RPMI7951 (cell line): ENCODE measurements around the gene LSR. TPM values are rescaled to one million over a fixed set of nuclear protein-coding genes. Genes with fewer than 3 reads are reported as not detected.
"Not testable (repeated sequence)": the region's sequence is repeated elsewhere in the genome, so short reads cannot be mapped to it uniquely, and the experiment has no call there.

ENCODE experiments used
- DNase-seq: peaks from one replicate; pipeline ENCODE4 v3.0.0-alpha.2; 2012; ENCODE audit warnings: low read depth
- total RNA-seq: library from RNA; depleted of rRNA; stranded (reverse); fragments of >200 nt; shearing (Covaris generic); gene quantifications from 2 replicates; pipeline ENCODE4 v1.2.3, GENCODE V29; 2014

The LSR gene
- total RNA-seq, 1 experiment from 2014 or later: 1.8 TPM

DNA sequence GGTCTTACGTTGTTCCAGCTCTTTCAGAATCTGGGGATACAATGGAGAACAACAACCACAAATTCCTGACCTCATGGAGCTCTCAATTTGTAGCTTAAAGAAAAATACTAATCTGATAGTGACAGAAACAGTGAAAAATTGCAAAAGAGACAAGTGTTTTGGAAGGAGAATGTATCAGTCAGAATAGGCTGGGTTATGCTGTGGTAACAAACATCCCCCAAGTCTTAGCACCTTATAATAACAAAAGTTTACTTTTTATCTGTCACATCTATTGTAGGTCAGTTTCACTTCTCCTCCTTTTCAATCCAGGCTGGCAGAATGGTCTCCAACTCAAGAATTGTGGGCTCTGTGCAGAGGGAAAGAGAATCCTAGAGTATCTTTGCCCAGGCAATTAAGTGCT, 29.8 kb upstream of the LSR start:
- no peak for DNase-seq

DNA sequence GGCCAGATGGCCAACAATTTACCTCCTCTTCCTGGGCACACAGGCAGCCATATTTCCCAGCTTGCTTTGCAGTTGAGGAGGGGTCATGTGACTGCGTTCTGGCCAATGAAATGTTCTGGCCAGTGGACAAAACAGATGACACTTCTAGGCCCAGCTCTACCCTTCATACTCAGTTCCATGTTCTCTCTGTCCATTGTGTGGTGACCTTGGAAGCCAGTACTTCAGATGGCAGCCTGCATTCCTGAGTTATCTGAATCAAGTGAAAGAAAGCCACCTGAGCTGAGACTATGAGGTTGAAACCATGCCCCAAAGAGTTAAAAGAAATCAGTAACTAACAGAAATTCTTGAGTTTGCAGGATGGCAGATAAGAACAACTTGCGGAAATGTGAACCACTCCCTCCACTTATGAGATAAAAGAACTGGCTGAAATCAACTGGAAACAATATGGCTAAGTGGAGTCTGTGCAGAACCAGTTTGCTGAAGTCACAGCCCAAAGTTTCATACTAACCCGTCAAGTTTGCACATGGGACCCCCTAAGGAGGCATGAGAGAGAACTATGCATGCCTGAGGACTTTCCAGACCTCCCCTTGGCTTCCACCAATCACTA, 28.4 kb upstream of the LSR start:
- DNase-seq: no peak

DNA sequence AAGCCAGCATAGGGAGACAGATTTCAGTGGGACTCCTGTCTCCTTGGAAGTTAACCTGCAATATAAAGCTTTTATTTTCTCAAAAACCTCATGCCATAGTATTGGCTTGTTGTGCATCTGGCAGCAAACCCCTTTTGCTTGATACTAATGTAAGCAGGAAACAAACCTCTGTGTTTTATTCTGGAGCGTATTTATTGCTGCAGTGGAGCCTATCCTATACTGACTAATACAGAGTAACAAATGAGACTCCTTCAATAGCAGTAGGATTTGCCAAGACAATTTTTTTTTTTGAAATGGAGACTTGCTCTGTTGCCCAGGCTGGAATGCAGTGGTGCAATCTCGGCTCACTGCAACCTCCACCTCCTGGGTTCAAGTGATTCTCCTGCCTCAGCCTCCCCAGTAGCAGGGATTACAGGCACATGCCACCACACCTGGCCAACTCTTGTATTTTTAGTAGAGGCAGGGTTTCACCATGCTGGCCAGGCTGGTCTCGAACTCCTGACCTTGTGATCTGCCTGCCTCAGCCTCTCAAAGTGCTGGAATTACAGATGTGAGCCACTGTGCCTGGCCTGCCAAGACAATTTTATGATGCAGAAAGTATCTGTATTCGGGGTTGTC, 27.7 kb upstream of the LSR start:
- DNase-seq: not testable (repeated sequence)

DNA sequence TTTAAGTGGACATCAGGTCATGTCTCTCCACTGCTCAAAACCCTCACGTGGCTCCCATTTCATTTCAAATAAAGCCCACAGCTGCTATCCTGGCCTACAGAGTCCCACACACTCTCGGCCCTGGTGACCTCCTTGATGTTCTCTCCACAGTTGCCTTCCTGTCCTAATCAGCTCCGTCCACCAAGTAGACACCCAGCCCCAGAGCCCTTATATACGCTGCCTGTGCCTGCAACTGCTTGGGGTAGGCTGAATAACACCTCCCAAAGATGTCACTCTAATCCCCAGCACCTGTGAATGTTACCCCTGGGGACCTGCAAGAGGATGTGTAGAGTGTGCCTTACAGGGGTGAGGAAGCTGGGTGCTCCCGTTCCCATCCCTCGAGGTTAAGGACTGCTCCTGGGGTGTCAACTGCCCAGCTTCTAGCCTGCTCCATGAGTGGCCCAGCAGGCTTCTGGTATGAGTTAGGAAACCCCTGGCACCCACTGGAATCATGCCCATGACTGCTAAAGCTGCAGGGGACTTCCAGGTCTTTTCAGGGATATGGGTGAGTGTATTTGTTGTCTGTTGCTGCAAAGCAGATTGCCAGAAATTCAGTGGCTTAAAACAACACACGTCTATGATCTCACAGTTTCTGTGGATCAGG, 26.3 kb upstream of the LSR start:
- DNase-seq: no peak

DNA sequence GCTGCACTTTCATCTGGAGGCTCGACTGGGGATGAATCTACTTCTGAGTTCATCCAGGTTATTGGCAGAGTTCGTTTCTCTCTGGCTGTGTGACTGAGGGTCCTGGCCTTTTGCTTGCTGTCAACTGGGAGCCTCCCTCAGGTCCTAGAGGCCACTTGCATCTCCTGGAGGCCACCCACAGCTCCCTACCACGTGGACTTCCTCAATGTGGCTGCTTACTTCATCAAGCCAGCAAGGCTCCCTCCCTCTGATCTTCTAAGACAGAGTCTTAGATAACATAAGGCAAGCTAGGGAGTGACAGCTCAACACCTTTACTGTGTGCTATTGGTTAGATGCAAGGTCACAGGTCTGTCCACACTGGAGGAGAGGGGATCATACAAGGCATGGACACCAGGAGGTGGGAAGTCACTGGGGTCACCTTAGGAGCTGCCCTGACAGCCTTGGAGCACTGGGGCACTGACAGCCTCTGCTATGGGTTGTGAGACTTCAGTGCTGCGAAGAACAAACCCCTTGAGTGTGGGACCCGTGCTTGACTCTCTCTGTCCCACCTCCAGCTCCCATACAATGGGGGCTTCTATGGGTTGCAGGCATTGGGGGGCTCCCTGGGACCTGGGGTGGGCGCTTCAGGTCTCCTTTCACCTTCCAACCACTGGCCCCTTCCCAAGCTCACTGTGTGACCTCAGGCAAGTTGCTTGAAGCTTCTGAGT, 25.6 kb upstream of the LSR start:
- DNase-seq: no peak

DNA sequence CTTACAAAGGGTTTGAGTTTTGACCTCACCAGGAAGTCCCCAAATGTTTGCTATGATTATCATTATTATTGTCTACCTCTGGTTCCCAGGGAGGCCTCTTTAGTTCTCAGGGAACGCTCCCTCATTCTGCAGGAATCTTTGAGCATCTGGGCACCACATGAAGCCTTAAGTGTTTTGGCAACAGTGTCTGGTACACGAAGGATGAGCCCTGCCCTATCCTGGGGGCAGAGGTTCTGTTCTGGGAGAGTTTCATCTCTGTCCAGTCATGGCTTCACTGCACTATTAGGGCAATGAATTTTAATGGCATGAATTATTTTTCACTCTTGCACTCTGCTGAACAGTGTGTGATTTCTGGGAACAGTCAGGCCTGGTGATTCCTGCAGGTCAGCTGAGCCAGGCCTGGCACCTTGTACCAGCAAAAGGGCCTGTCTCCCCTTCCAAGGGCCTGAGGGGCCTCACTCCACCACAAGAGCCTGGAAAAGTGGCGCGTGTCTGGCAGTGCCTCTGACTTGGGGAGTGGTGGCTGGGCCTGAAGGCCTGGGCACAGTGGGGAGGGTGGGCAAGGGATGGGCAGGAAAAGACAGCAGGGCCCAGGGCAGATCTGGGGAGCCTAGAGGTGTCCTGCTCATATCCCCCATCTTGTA, 24.8 kb upstream of the LSR start:
- DNase-seq: peak; percentile 85

DNA sequence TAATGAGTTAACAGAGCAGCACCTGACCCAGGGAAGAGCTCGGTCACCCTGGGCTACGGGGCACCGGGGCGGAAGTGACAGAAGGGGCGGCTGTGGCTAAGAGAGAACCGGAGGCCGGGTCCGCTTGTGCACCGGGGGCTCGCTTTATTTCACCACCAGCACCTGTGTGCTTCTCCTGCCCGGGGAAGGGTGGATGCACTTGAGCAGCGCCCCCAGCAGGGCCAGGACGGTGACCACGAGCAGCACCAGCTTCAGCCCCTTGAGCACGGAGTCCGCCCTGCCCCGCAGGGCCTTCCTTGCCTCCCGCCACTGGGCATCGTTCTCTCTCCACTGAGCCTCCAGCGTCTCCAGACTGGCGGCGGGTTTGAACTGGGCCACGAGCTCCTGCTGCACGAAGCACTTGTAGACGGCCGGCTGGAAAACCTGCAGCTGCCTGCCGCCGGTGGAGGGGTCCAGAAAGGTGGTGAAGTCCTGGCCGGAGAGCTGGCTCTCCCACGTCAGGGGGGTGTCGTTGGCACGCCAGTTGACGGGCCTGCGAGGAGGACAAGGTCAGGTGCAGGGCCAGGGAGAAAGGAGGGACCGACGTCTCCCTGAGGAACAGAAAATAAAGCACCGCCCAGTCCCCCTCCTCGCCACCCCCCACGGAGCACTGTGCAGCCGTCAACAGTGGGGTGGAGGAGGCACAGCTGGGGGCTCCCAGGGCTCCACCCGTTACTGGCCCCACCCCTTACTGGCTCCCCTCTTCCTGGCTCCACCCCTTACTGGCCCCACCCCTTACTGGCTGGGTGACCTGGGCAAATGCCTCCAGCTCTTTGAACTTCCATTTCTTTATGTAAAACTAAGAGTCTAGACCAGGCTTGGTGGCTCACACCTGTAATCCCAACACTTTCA, 23.9 kb upstream of the LSR start:
- DNase-seq: no peak

DNA sequence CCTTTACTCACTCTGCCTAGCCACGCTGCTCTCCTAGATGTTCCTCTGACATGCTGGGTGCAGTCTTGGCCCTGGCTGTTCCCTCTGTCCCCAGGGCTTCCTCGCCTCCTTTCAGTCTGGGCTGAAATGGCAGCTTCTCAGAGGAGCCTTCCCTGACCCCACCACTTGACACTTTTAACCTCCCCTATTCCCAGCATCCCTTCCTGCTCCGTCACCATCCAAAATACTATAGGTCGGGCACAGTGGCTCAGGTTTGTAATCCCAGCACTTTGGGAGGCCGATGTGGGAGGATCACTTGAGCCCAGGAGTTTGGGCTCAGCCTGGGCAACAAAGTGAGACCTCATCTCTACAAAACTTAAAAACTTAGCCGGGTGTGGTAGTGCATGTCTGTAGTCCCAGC, 22.9 kb upstream of the LSR start:
- DNase-seq: no peak

DNA sequence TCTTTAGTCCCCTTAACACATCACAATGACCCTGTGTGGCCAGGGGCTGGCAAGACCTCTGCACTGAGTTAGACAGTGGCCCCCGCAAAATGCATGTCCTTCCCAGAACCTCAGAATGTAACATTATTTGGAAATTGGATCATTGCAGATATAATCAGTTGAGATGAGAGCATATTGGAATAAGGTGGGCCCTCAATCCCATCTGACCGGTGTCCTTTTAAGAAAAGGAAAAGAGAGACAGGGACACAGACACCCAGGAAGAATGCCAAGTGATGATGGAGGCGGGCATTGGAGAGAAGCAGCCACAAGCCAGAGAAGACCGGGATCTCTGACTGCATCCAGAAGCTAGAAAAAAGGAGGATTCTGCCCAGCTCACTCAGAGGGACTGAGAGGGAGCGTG, 22.1 kb upstream of the LSR start:
- no peak for DNase-seq

DNA sequence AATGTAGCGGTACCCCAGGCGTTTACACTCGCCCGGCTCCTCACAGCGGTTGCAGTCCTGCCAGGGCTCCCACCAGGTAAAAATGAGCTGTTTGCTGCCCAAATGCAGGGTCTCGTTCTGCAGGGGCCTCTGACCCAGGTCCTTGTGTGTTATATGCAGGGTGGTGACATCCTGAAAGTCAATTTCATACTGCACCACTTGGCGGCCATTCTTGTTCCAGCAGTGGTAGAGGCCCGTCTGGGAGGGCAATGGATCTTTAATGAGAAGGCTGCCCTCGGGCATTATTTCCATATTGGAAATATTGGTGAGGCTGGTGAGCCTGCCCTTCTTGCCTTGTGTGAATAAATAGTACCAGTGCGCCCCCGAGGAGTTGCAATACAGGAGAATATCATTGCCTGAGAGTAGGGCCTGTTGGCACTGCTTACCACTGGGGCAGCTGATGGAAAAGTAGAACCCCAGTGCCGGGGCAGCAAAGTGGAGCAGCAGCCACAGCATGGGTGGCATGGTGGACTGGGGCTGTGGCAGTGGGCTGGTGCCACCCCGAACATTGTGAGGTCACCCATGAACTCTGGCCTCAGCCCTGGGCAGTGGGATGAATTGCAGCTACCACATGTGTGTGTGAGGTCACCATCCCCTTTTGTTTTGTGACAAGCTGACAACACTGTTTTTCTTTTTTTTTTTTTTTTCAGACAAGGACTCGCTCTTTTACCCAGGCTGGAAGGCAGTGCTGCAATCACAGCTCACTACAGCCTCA, 20.4 kb upstream of the LSR start, which contains the start of gene FAM187B:
TSS of gene FAM187B (minus strand) at position 563 of the 754 bp plus-strand sequence. CDS start at position 504, 59 bp downstream.
- DNase-seq: no peak

DNA sequence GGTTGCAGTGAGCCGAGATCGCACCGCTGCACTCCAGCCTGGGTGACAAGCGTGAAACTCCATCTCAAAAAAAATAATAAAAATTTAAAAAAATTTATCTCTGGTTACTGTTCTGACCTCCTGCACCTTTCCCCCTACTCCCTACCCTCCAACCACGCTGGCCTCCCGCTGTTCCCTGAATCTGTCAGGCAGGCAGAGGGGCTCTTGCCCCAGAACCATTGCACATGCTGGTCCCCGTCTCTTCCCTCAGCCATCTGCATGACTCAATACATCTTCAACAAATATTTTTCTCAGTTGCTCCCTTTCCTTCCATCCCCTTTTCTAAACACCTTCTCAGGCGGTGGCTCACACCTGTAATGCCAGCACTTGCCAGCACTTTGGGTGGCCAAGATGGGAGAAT, 19.2 kb upstream of the LSR start:
- no peak for DNase-seq

DNA sequence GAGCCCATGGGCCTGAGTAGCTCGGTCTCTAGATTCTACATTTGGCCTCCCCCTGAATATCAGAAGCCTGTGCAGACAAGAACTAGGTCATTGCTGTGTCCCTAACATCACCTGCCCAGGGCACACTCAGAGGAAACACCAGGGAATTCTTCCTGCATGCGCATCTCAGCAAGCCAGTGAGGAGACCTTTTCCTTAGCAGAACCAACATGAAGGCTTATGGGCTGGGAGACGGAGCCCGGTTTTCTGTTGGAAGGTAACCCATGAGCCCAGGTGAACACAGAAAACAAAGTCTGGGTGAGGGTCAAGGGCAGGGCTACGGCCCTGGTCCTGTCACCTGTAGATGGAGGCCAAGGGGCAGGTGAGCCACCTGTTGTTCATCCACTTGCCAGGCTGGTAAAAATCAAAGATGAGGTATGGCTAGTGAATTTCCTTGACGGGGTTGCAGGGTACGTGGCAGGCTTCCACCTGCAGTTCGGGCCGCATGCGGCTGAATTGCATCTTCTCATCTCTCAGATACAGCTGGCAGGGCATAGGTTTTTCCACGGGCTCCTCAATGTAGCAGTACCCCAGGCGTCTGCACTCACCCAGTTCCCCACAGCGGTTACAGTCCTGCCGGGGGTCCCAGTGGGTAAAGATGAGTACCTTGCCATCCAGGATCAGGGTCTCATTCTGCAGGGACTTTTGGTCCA, 16.7 kb upstream of the LSR start:
- no peak for DNase-seq

DNA sequence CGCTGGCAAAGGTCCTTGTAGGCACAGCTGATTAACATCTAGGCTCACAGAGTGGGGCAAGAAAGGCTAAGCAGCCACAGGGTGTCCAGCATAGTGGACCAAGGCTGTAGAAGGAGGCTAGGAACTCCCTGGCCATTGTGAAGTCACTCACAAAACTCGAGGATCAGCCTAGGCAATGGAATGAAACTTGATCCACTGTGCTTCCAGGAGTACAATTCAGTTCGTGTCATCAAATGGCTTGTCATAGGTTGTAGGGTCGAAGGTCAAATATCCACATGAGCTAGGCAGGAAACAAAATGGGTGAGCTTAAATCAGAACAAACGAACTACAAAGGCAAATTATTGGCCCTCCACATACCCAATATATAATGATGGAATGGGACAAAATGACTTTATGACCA, 15.9 kb upstream of the LSR start:
- no peak for DNase-seq

DNA sequence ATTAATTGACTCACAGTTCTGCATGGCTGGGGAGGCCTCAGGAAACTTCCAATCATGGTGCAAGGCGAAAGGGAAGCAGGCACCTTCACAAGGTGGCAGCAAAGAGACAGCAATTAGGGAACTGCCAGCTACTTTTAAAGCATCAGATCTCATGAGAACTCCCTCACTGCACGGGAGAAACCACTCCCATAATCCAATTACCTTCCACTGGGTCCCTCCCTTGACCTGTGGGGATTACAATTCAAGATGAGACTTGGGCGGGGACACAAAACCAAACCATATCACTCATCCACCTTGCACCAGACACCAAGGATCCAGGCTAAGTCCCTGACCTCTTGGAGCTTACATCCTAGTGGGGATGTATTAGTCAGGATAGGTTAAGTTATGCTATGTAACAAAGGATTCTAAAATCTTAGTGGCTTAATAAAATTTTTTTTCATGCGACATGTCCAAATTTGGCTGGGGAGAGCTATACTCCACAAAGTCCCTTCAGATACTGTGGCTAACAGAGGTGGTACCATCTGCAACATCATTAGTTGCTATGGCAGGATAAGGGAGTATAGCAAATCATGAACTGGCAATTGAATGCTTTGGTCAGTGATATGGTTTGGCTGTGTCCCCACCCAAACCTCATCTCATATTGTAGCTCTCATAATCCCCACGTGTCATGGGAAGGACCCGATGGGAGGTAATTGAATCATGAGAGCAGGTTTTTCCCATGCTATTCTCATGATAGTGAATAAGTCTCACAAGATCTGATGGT, 12.0 kb upstream of the LSR start:
- no peak for DNase-seq

DNA sequence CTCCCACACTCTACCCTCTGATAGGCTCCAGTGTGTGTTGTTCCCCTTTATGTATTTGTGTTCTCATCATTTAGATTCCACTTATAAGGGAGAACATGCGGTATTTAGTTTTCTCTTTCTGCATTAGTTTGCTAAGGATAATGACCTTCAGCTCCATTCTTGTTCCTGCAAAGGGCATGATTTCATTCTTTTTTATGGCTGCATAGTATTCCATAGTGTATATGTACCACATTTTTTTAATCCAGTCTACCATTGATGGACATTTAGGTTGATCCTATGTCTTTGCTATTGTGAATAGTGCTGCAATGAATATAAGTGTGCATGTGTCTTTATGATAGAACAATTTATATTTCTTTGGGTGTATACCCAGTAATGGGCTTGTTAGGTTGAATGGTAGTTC, 9.2 kb upstream of the LSR start:
- DNase-seq: not testable (repeated sequence)

DNA sequence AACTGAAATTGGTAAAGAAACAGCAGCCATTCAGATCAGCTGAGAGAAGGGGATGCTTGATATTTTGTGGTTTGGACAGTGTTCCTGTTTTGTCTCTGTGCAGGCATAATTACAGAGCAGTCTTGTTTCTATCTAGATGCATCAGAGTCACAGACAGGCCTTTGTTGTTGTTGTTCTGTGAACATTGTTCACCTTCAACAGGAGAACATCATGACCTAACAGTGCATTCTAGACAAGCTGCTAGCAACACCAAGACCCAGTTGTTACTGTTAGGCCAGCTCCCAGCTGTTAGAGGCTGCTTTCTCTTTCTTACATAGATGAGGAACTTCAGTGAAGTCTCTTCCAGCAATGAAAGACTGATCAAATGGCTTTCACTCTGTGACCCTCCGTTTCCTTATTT, 8.5 kb upstream of the LSR start:
- no peak for DNase-seq

DNA sequence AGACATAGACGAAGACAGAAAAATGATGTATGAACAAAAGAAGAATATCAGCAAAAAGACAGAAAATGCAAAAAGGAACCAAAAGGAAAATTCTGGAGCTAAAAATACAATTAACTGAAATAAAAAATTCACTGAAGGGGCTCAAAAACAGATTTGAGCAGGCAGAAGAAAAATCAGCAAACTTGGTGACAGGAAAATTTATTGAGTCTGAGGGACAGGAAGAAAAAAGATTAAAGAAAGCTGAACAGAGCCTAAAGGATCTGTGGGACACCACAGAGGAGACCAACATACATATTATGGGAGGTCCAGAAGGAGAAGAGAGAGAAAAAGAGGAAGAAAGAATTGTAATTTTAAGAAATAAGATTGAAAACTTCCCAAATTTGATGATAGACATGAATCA, 7.4 kb upstream of the LSR start:
- no peak for DNase-seq

DNA sequence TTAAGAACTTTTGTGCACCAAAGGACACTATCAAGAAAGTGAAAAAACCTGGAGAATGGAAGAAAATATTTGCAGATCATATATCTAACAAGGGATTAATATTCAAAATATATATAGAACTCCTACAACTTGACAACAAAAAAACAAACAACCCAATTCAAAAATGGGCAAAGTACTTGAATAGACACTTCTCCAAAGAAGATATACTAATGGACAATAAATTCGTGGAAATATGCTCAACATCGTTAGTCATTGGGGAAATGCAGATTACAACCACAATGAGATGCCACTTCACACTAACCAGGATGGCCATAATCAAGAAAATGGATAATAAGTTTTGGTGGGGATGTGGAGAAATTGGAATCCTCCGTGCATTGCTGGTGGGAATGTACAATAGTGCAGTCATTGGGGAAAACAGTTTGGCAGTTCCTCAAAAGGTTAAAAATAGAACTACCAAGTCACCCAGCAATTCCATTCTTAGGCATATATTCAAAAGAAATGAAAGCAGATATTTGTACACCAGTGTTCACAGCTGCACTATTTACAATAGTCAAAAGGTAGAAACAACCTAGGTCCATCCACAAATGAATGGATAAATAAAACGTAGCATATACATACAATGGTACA, 2.2 kb upstream of the LSR start:
- no peak for DNase-seq
